ENCODE results near the gene PIP. TPM values are rescaled to one million over a fixed set of nuclear protein-coding genes. Genes with fewer than 3 reads are reported as not detected.

Gene PIP
- total and polyA plus RNA-seq, 2 donors (not counting 3 experiments of a cell fraction or from before 2014, with no cell fraction given): not detected

GRCh38 chr7:143129477-143129876, 2.4 kb upstream of the PIP start:
- ChIA-PET POLR2A (no interaction called here), CTCF (no interaction called here)
- no peak for TF ChIP-seq POLR2AphosphoS5 (IDR thresholded peaks at IDR 0.05; ENCODE audit: insufficient read depth, low read depth, low read length)
- Histone ChIP-seq H4K20me1 (replicated peaks; ENCODE audit: control insufficient read depth, extremely low read depth, insufficient read depth, low read length) (no peaks in the 10 kb centered on the region), H3K9me3 (replicated peaks; ENCODE audit: control insufficient read depth, insufficient read depth, low read length) (no peaks in the 10 kb centered on the region), H3K36me3 (ENCODE audit: control insufficient read depth in 2 of 2, extremely low read depth in 1 of 2, insufficient read depth in 2 of 2, low read length in 2 of 2) (no peaks in the 10 kb centered on the region), H2AFZ (ENCODE audit: low read depth, low read length) (no peak overlapping the region), H3K4me3 (replicated peaks in 1 of 3; ENCODE audit: insufficient read depth in 1 of 3, low read depth in 1 of 3, low read length in 3 of 3) (no peak overlapping the region), H3K9me1 (replicated peaks; ENCODE audit: control insufficient read depth, extremely low read depth, insufficient read depth, low read length) (no peaks in the 10 kb centered on the region), H3K4me2 (ENCODE audit: insufficient read depth, low read length) (no peak overlapping the region), H3K27me3 (ENCODE audit: control insufficient read depth in 2 of 2, insufficient read depth in 2 of 2, low read length in 2 of 2) (no peaks in the 10 kb centered on the region), H3K9ac (replicated peaks; ENCODE audit: extremely low read depth, insufficient read depth, low read length) (no peak overlapping the region), H3K4me1 (ENCODE audit: control insufficient read depth, extremely low read depth, insufficient read depth, low read length) (no peaks in the 10 kb centered on the region), H3K79me2 (ENCODE audit: control insufficient read depth, insufficient read depth, low read length) (no peaks in the 10 kb centered on the region), H3K27ac (ENCODE audit: insufficient read depth, low read depth, low read length) (no peak overlapping the region)
- intact Hi-C loops (cut with micrococcal nuclease) (no loop called here), dilution Hi-C loops (cut with MboI; ENCODE audit: extremely low pct_ligation_motif_present, low sequenced_read_pairs) (no loop called here)
- FAIRE-seq: no peak
- no peak for DNase-seq (ENCODE audit: low read depth, low spot score)
- BruUV-seq (replicated peaks): no TSS peak

- Histone ChIP-seq H3K9me1 (replicated peaks; ENCODE audit: control insufficient read depth, extremely low read depth, insufficient read depth, low read length) (no peaks in the 10 kb centered on the region), H3K4me1 (ENCODE audit: control insufficient read depth, extremely low read depth, insufficient read depth, low read length) (no peaks in the 10 kb centered on the region), H2AFZ (ENCODE audit: low read depth, low read length) (no peak overlapping the region), H3K36me3 (ENCODE audit: control insufficient read depth in 2 of 2, extremely low read depth in 1 of 2, insufficient read depth in 2 of 2, low read length in 2 of 2) (no peaks in the 10 kb centered on the region), H3K79me2 (ENCODE audit: control insufficient read depth, insufficient read depth, low read length) (no peaks in the 10 kb centered on the region), H3K9ac (replicated peaks; ENCODE audit: extremely low read depth, insufficient read depth, low read length) (no peak overlapping the region), H3K4me3 (replicated peaks in 1 of 3; ENCODE audit: insufficient read depth in 1 of 3, low read depth in 1 of 3, low read length in 3 of 3) (no peak overlapping the region), H4K20me1 (replicated peaks; ENCODE audit: control insufficient read depth, extremely low read depth, insufficient read depth, low read length) (no peaks in the 10 kb centered on the region), H3K4me2 (ENCODE audit: insufficient read depth, low read length) (no peak overlapping the region), H3K9me3 (replicated peaks; ENCODE audit: control insufficient read depth, insufficient read depth, low read length) (no peaks in the 10 kb centered on the region), H3K27ac (ENCODE audit: insufficient read depth, low read depth, low read length) (no peak overlapping the region), H3K27me3 (ENCODE audit: control insufficient read depth in 2 of 2, insufficient read depth in 2 of 2, low read length in 2 of 2) (no peaks in the 10 kb centered on the region)
- DNase-seq (ENCODE audit: low read depth, low spot score) (no peak), FAIRE-seq (no peak)
- CTCF ChIA-PET: interaction anchor here (1.1 kb wide), 1 partner anchor 85 kb away, joined by 3 read pairs; no protein-coding TSS in a partner anchor
- TF ChIP-seq, protein P1, sequence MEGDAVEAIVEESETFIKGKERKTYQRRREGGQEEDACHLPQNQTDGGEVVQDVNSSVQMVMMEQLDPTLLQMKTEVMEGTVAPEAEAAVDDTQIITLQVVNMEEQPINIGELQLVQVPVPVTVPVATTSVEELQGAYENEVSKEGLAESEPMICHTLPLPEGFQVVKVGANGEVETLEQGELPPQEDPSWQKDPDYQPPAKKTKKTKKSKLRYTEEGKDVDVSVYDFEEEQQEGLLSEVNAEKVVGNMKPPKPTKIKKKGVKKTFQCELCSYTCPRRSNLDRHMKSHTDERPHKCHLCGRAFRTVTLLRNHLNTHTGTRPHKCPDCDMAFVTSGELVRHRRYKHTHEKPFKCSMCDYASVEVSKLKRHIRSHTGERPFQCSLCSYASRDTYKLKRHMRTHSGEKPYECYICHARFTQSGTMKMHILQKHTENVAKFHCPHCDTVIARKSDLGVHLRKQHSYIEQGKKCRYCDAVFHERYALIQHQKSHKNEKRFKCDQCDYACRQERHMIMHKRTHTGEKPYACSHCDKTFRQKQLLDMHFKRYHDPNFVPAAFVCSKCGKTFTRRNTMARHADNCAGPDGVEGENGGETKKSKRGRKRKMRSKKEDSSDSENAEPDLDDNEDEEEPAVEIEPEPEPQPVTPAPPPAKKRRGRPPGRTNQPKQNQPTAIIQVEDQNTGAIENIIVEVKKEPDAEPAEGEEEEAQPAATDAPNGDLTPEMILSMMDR (IDR thresholded peaks at IDR 0.05; ENCODE audit: extremely low read depth in 1 of 2, insufficient read depth in 1 of 2, low read depth in 1 of 2, low read length in 2 of 2): no peak
- no peak for TF ChIP-seq FOS (IDR thresholded peaks at IDR 0.05; ENCODE audit: borderline replicate concordance, insufficient read depth, low read length)
- no peak for TF ChIP-seq GATA2 (IDR thresholded peaks at IDR 0.05; ENCODE audit: insufficient read depth, insufficient read length, low read depth, low read length)
- no peak for TF ChIP-seq EZH2 (IDR thresholded peaks at IDR 0.05; ENCODE audit: borderline replicate concordance, low read depth, low read length, severe bottlenecking)
- no peak for TF ChIP-seq POLR2A (IDR thresholded peaks at IDR 0.05; ENCODE audit: low read depth, low read length)
- no peak for TF ChIP-seq POLR2AphosphoS5 (IDR thresholded peaks at IDR 0.05; ENCODE audit: insufficient read depth, low read depth, low read length)
- TF ChIP-seq MAX (IDR thresholded peaks at IDR 0.05; ENCODE audit: insufficient read depth, insufficient read length): no peak
- no peak for TF ChIP-seq MYC (IDR thresholded peaks at IDR 0.05; ENCODE audit: low read depth, low read length)
- TF ChIP-seq JUN (IDR thresholded peaks at IDR 0.05; ENCODE audit: borderline replicate concordance, insufficient read depth, insufficient read length, low read depth): no peak
- dilution Hi-C loops (cut with MboI; ENCODE audit: extremely low pct_ligation_motif_present, low sequenced_read_pairs): no loop called here
- POLR2A ChIA-PET: no interaction called here
- no TSS peak for BruUV-seq (replicated peaks)
- intact Hi-C loops (cut with micrococcal nuclease): no loop called here
Observed at GRCh38 chr7:143130541-143130940, 1.3 kb upstream of the PIP start.
